ENCODE results near the gene MARCHF2. TPM values are rescaled to one million over a fixed set of nuclear protein-coding genes. Genes with fewer than 3 reads are reported as not detected.

The MARCHF2 gene, protein sequence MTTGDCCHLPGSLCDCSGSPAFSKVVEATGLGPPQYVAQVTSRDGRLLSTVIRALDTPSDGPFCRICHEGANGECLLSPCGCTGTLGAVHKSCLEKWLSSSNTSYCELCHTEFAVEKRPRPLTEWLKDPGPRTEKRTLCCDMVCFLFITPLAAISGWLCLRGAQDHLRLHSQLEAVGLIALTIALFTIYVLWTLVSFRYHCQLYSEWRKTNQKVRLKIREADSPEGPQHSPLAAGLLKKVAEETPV
- total RNA-seq (2022; extraction: Qiagen RNA extraction; ENCODE audit: low read depth) = 14.9 to 19.0 TPM (median 16.5 TPM) in 5 replicates

DNA sequence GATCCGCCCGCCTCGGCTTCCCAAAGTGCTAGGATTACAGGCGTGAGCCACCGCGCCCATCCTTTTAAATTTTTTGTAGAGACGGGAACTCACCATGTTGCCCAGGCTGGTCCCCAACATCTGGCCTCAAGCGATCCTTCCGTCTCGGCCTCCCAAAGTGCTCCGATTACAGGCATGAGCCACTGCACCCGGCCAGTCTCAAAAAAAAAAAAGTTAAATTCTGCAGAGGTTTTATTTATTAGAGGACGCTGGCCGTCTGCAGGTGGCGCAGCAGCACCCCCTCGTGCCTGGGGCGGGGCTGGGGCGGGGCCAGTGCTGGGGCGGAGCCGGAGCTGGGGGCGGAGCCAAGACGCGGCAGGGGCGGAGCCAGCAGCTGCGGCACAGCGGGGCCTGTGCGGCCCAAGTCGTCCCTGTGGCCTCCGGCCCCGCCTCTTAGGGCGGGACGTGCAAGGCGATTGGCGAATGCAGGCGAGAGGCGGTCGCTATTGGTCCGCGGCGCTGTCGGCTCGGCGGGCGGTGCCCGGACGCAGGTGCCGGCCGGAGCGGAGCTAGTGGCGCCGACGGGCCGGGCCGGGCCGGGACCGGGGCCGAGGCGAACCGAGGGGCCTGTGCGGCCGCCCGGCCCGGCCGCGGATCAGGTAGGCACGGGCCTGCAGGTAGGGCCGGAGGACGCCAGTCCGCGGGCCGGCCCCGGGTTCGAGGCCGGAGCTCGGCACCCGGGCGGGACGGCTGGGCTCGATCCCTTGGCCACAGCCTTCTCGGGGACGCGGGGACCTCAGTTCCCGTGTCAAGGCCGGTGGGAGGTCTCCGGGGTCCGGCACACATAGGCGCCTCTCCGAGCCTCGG lies at the start of gene MARCHF2:
Gene MARCHF2 (plus strand): TSS at position 523 of the 846 bp plus-strand sequence. CDS start 8,536 bp downstream, outside the sequence.

DNA sequence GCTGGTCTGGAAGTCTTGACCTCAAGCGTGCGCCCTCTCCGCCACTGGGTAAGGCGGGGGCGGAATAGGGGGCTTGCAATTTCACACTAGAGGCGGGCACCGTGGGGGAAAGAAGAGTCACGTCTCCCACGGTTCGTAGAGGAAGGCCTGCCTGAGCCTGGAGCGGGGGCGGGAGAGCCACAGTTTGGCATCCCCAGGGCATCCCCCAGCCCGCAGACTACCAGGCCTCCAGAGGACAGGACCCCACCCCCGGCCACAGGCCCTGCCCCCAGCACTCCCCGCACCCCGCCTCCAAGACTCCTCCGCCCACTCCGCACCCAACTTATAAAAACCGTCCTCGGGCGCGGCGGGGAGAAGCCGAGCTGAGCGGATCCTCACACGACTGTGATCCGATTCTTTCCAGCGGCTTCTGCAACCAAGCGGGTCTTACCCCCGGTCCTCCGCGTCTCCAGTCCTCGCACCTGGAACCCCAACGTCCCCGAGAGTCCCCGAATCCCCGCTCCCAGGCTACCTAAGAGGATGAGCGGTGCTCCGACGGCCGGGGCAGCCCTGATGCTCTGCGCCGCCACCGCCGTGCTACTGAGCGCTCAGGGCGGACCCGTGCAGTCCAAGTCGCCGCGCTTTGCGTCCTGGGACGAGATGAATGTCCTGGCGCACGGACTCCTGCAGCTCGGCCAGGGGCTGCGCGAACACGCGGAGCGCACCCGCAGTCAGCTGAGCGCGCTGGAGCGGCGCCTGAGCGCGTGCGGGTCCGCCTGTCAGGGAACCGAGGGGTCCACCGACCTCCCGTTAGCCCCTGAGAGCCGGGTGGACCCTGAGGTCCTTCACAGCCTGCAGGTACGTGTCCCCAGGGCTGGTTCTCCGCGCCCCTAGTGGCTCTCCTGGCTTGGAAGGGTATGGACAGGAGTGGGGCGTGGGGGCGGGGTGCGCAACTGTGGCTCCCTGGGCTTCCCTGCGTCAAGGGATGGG lies 49.0 kb upstream of the MARCHF2 start, which contains the start of gene ANGPTL4:
Gene ANGPTL4 (plus strand): TSS at position 353 of the 969 bp plus-strand sequence. CDS start 167 bp downstream, at position 520.

DNA sequence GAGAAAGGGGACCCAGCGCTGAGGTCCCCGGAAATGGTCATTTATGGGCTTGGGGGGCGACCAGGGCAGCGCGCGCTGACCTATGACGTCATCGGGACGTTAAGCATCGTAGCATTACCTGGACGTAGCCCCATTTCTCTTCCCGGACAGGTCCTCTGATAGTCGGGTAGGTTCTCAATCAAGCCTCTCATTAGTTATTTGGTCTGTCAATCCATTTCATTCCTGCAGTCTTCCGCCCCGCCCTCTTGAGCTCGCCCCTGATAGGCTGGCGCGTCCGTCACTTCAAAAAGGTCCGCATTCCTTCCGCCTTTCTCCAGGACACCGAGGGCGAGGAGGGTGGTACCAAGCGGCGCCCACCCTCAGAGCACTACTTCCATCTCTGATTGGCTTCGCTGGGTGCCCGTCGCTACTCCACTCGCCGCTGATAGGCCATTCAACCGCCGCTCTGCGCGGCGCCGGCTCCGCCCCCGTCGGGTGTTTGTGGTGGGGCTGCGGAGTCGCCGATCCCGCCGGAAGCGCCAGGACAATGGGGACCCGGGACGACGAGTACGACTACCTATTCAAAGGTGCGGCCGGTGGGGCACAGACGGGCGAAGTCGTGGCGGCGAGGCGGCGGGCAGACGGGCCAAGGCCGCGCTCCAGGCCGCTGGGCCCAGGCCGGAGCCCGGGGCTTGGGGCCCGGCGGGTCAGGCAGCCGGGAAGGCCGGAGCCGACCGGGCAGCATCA lies 23.1 kb upstream of the MARCHF2 start, which contains the start of gene RAB11B:
Gene RAB11B (plus strand): TSS at position 470 of the 726 bp plus-strand sequence. CDS start 57 bp downstream, at position 527.

DNA sequence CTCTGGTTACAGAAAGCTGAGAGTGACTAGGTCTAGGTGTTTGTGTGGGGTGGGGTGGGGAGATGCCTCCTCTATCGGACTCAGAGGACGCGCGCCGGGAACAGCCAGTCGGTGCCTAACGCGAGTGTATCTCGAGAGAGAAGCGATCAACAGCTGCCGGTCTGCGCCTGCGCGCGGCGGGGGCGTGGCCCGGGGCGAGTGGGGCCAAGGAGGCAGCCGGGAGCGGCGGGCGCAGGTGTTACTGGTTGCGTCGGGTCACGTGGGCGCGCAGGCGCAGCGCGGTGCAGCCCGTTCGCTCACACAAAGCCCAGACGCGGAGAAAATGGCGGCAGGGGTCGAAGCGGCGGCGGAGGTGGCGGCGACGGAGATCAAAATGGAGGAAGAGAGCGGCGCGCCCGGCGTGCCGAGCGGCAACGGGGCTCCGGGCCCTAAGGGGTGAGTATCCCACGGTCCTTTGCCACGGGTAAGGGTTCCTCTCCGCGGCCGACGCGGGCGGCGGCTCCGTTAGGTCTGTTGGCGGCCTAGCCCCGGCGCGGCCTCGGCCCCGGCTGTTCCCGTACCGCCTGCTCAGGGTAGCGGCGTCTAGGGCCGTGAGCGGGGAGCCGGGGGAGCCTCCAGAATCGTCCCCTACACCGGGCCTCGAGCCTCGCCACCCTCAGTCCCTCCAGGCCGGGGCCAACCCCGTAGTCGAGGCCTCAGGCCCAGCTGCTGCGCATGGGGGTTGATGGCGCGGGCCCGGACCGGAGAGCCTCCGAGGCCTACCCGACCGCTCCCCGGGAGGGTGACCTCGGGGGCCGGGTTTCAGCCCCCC lies 31.8 kb downstream of the MARCHF2 start, which contains the start of gene HNRNPM:
Gene HNRNPM (plus strand): TSS at position 299 of the 811 bp plus-strand sequence. CDS start 24 bp downstream, at position 323.

Other genes starting within 250 kb of the MARCHF2 start
- gene CERS4, start 203.9 kb upstream of the MARCHF2 start, total RNA-seq (2022; extraction: Qiagen RNA extraction; ENCODE audit: low read depth) = 2.6 to 3.0 TPM (median 2.8 TPM) in 5 replicates
- 59.2 to 102 TPM (median 95.8 TPM) in 5 replicates for gene CD320, start 104.9 kb upstream of the MARCHF2 start, total RNA-seq (2022; extraction: Qiagen RNA extraction; ENCODE audit: low read depth)
- gene NDUFA7, start 91.9 kb upstream of the MARCHF2 start, total RNA-seq (2022; extraction: Qiagen RNA extraction; ENCODE audit: low read depth) = 61.8 to 100 TPM (median 87.9 TPM) in 5 replicates
- gene RPS28, start 91.8 kb upstream of the MARCHF2 start, total RNA-seq (2022; extraction: Qiagen RNA extraction; ENCODE audit: low read depth) = 389 to 881 TPM (median 855 TPM) in 5 replicates
- gene KANK3, start 70.0 kb upstream of the MARCHF2 start, total RNA-seq (2022; extraction: Qiagen RNA extraction; ENCODE audit: low read depth) = 4.0 to 4.7 TPM (median 4.3 TPM) in 5 replicates
- 148 to 236 TPM (median 180 TPM) in 5 replicates for gene ANGPTL4, start 49.1 kb upstream of the MARCHF2 start, total RNA-seq (2022; extraction: Qiagen RNA extraction; ENCODE audit: low read depth)
- 84.0 to 105 TPM (median 95.6 TPM) in 5 replicates for gene RAB11B, start 22.9 kb upstream of the MARCHF2 start, total RNA-seq (2022; extraction: Qiagen RNA extraction; ENCODE audit: low read depth)
- 221 to 292 TPM (median 241 TPM) in 5 replicates for gene HNRNPM, start 31.7 kb downstream of the MARCHF2 start, total RNA-seq (2022; extraction: Qiagen RNA extraction; ENCODE audit: low read depth)
- gene PRAM1, start 89.3 kb downstream of the MARCHF2 start, total RNA-seq (2022; extraction: Qiagen RNA extraction; ENCODE audit: low read depth) = 0.17 to 0.31 TPM (median 0.28 TPM) in 3 of 5 replicates, not detected in the others
- 14.2 to 19.0 TPM (median 17.5 TPM) in 5 replicates for gene ZNF414, start 100.9 kb downstream of the MARCHF2 start, total RNA-seq (2022; extraction: Qiagen RNA extraction; ENCODE audit: low read depth)
- gene MYO1F, start 164.1 kb downstream of the MARCHF2 start, total RNA-seq (2022; extraction: Qiagen RNA extraction; ENCODE audit: low read depth) = 0.25 to 0.65 TPM (median 0.32 TPM) in 5 replicates
- 10.7 to 19.6 TPM (median 15.0 TPM) in 5 replicates for gene ADAMTS10, start 197.4 kb downstream of the MARCHF2 start, total RNA-seq (2022; extraction: Qiagen RNA extraction; ENCODE audit: low read depth)
- gene NFILZ, start 217.3 kb downstream of the MARCHF2 start, total RNA-seq (2022; extraction: Qiagen RNA extraction; ENCODE audit: low read depth) = not detected in 5 replicates

Data from A549 treated with RU486 at 1 μM for 4 hours (cell line).